PC-3 (cell line): ENCODE measurements around the gene SPATA33. TPM values are rescaled to one million over a fixed set of nuclear protein-coding genes. Genes with fewer than 3 reads are reported as not detected.

Source experiments
- ATAC-seq: fragments of 200-7000 bp; cut with Tn5 transposase; 2 replicates; pipeline ENCODE4 v1.9.1; 2020; ENCODE audit warnings: mild to moderate bottlenecking, moderate library complexity
- BruUV-seq: library from RNA; stranded (reverse); fragments of 400-500 nt; replicated peaks from 2 replicates; lab custom pipeline; 2021; lab: Mats Ljungman, UMichigan
- CTCF ChIA-PET: fragments of 300-600 bp; sonication (Branson Sonifier 250); formaldehyde crosslinking; loops from one replicate; lab custom pipeline; 2022; ENCODE audit warnings: antibody characterized with exemption; lab: Charles Lee
- POLR2A ChIA-PET: fragments of 300-600 bp; sonication (Branson Sonifier 250); formaldehyde crosslinking; loops from one replicate; lab custom pipeline; 2022; ENCODE audit warnings: antibody characterized with exemption; ENCODE audit not compliant: unreplicated experiment; lab: Charles Lee
- DNase-seq: peaks from one replicate; pipeline ENCODE4 v3.0.0-alpha.2; 2015
- H2AFZ ChIP-seq: fragments of 300-600 bp; sonication (generic); 2 replicates; pipeline ENCODE4 v1.6.0; 2016; ENCODE audit warnings: antibody characterized with exemption, low read length
- H3F3A ChIP-seq: fragments of 300-600 bp; sonication (generic); one replicate; pipeline ENCODE4 v1.6.0; 2017; ENCODE audit warnings: antibody characterized with exemption, low read length, control low read depth, mild to moderate bottlenecking; ENCODE audit not compliant: unreplicated experiment
- H3K27ac ChIP-seq: fragments of 300-600 bp; sonication (generic); 2 replicates; pipeline ENCODE4 v1.5.1; 2016; ENCODE audit warnings: mild to moderate bottlenecking, low read length
- H3K27me3 ChIP-seq: fragments of 300-600 bp; sonication (generic); 2 replicates; pipeline ENCODE4 v1.6.1; 2016; ENCODE audit warnings: low read length, mixed read lengths
- H3K36me3 ChIP-seq: fragments of 300-600 bp; sonication (generic); 2 replicates; pipeline ENCODE4 v1.6.1; 2016; ENCODE audit warnings: low read depth, mixed run types, low read length, mixed read lengths
- H3K4me1 ChIP-seq: fragments of 300-600 bp; sonication (generic); 2 replicates; pipeline ENCODE4 v1.5.1; 2016; ENCODE audit warnings: low read length; ENCODE audit not compliant: insufficient read depth
- H3K4me2 ChIP-seq: fragments of 300-600 bp; sonication (generic); 2 replicates; pipeline ENCODE4 v1.6.0; 2016; ENCODE audit warnings: low read length
- H3K4me3 ChIP-seq: fragments of 300-600 bp; sonication (generic); 2 replicates; pipeline ENCODE4 v1.5.1; 2016; ENCODE audit warnings: mild to moderate bottlenecking, low read length, mixed read lengths
- H3K79me2 ChIP-seq: fragments of 300-600 bp; sonication (generic); 2 replicates; pipeline ENCODE4 v1.6.1; 2017; ENCODE audit warnings: low read length, mixed read lengths
- H3K9ac ChIP-seq: fragments of 300-600 bp; sonication (generic); 2 replicates; pipeline ENCODE4 v1.6.0; 2016; ENCODE audit warnings: mild to moderate bottlenecking, low read length
- H3K9me2 ChIP-seq: fragments of 300-600 bp; sonication (generic); replicated peaks from 2 replicates; pipeline ENCODE4 v1.6.1; 2016; ENCODE audit warnings: mixed run types, low read length, mixed read lengths
- H3K9me3 ChIP-seq: fragments of 300-600 bp; sonication (generic); 2 replicates; pipeline ENCODE4 v1.6.1; 2016; ENCODE audit warnings: low read length, mixed read lengths
- H4K20me1 ChIP-seq: fragments of 300-600 bp; sonication (generic); 2 replicates; pipeline ENCODE4 v1.6.1; 2016; ENCODE audit warnings: low read length, mixed read lengths
- EZH2 ChIP-seq: fragments of 300-600 bp; sonication (generic); IDR thresholded peaks from one replicate; pipeline ENCODE4 v1.6.1; 2017; ENCODE audit warnings: antibody characterized with exemption, mild to moderate bottlenecking, low read length; ENCODE audit not compliant: unreplicated experiment
- EZH2phosphoT487 ChIP-seq: fragments of 300-600 bp; sonication (generic); IDR thresholded peaks from 2 replicates; pipeline ENCODE4 v1.6.1; 2018; ENCODE audit warnings: mild to moderate bottlenecking, antibody characterized with exemption, low read length, borderline replicate concordance
- intact Hi-C: fragments of 100-400 bp; cut with micrococcal nuclease; formaldehyde crosslinking; loops from 2 replicates; pipeline ENCODE4 v1.9.0; 2023
- total RNA-seq: library from RNA; depleted of rRNA; stranded (reverse); fragments of >200 nt; gene quantifications from 2 replicates; pipeline ENCODE4 v1.2.3, GENCODE V29; 2014
- TF ChIP-seq, protein P1 (sequence below): fragments of 300-600 bp; sonication (generic); conservative IDR thresholded peaks from 2 replicates; pipeline ENCODE4 v1.5.1; 2017; ENCODE audit warnings: antibody characterized with exemption, low read depth, mild to moderate bottlenecking, low read length

SPATA33 gene
- total RNA-seq, 1 experiment from 2014 or later: 7.9 TPM

DNA sequence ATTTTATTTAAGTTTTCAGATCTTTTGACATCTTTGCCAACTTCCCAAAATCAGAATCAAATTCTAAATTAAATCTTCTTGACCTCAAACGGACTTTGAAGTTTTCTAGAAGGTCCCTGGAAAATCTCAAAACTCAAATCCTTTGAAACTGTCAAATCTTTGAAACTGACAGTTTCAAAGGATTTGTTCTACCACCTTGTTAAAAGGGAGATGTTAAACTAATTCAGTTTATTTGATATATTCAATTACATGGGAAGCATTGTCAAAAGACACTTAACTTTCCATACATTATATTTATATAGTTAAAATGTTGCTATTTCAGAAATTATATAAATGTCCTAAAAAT lies 47.6 kb upstream of the SPATA33 start:
- H3K4me3 ChIP-seq: no peak overlapping the region
- ChIA-PET POLR2A (no interaction called here), CTCF (no interaction called here)
- no peaks in the 10 kb centered on the region for H3K27me3 ChIP-seq
- no peaks in the 10 kb centered on the region for H3F3A ChIP-seq
- H3K9ac ChIP-seq: no peak overlapping the region
- H3K79me2 ChIP-seq: no peaks in the 10 kb centered on the region
- DNase-seq: no peak
- no peak for ATAC-seq
- H2AFZ ChIP-seq: no peak overlapping the region
- no peaks in the 10 kb centered on the region for H4K20me1 ChIP-seq
- H3K4me1 ChIP-seq: no peaks in the 10 kb centered on the region
- H3K9me3 ChIP-seq: no peaks in the 10 kb centered on the region
- H3K27ac ChIP-seq: no peak overlapping the region
- no peaks in the 10 kb centered on the region for H3K36me3 ChIP-seq
- TF ChIP-seq, protein P1, sequence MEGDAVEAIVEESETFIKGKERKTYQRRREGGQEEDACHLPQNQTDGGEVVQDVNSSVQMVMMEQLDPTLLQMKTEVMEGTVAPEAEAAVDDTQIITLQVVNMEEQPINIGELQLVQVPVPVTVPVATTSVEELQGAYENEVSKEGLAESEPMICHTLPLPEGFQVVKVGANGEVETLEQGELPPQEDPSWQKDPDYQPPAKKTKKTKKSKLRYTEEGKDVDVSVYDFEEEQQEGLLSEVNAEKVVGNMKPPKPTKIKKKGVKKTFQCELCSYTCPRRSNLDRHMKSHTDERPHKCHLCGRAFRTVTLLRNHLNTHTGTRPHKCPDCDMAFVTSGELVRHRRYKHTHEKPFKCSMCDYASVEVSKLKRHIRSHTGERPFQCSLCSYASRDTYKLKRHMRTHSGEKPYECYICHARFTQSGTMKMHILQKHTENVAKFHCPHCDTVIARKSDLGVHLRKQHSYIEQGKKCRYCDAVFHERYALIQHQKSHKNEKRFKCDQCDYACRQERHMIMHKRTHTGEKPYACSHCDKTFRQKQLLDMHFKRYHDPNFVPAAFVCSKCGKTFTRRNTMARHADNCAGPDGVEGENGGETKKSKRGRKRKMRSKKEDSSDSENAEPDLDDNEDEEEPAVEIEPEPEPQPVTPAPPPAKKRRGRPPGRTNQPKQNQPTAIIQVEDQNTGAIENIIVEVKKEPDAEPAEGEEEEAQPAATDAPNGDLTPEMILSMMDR: no peak
- TF ChIP-seq EZH2 (no peak), EZH2phosphoT487 (no peak)
- BruUV-seq: no TSS peak
- H3K9me2 ChIP-seq: no peaks in the 10 kb centered on the region
- intact Hi-C loops: no loop called here
- H3K4me2 ChIP-seq: no peak overlapping the region

DNA sequence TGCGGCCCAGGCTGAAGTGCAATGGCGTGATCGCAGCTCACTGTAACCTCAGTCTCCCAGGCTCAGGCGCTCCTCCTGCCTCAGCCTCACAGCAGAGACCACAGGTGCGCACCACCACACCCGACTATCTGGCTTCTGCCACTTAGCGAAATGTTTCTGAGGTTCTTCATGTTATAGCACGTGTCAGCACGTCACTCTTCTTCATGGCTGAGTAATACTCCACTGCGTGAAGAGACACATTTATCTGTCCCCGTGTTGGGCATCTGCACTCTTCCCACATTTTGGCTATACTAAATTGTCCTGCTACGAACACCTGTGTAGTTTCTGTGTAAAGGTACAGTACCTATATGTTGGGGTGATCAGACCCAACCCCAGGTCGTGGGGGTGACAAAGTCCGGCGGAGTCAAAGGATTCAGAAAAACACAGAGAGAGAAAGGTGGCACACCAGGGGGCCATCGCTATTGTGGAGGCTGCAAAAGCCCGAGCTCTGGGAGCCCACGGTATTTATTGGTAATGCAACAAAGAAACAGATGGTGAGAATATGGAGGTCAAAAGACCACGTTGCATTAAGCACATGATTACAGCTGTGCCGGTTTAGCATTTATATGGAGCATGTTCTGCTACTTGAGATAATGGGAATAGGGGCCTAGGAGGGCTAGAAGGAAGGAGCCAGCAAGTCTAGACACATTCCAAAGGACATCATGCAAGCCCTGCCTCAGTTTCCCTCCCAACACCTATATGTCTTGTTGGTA lies 45.0 kb upstream of the SPATA33 start:
- POLR2A ChIA-PET: no interaction called here
- Histone ChIP-seq H3K4me1 (no peaks in the 10 kb centered on the region), H3K9me2 (no peaks in the 10 kb centered on the region), H3K79me2 (no peaks in the 10 kb centered on the region), H3K27ac (no peak overlapping the region), H3K4me3 (no peak overlapping the region), H4K20me1 (no peaks in the 10 kb centered on the region), H3F3A (no peaks in the 10 kb centered on the region), H2AFZ (no peak overlapping the region), H3K27me3 (no peaks in the 10 kb centered on the region), H3K36me3 (no peaks in the 10 kb centered on the region), H3K4me2 (no peak overlapping the region), H3K9ac (no peak overlapping the region), H3K9me3 (no peaks in the 10 kb centered on the region)
- intact Hi-C loops: no loop called here
- no peak for DNase-seq
- no TSS peak for BruUV-seq
- CTCF ChIA-PET: no interaction called here
- ATAC-seq: no peak
- TF ChIP-seq EZH2phosphoT487 (no peak), EZH2 (no peak)
- TF ChIP-seq, protein P1: no peak

DNA sequence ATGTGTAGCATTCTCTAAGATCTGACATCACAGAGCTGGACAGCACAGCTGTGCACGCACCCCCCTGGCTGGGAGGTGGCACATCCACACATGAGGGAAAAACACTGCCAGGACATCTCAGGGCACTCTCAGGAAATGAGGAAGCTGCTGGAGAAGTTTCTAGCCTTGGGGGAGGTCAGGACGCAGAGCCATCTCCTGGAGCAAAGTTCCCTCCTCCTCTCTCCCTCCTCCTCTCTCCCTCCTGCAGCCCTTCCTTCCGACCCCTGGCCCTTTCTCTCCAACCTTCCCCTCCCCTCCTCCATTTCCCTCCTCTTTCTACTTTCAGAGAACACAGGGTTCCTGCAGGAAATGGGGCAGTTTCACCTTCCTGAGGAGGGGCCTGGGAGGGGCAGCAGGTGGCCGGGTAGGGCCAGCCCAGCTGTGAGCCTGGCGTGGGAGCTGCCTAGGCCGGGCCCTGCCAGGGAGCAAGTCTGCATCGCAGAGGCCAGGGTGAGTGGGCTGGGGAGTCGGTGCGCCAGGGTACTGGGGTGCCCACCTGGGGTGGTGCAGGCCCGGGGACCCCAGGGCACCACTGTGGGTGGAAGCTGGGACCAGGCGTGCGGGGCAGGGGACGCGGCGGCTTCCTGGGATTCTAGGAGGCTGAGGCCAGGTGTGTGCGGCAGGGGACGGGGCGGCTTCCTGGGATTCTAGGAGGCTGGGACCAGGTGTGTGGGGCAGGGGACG lies 44.2 kb upstream of the SPATA33 start, which contains the start of gene DPEP1:
Gene DPEP1 (plus strand): TSS at position 412 of the 723 bp plus-strand sequence. CDS start 16,769 bp downstream, outside the sequence.
- Histone ChIP-seq H3K9me3 (no peaks in the 10 kb centered on the region), H3K4me2 (no peak within 1 kb of the TSS), H3K36me3 (no peaks in the 10 kb centered on the region), H3K79me2 (no peaks in the 10 kb centered on the region), H3K4me3 (no peak within 1 kb of the TSS), H3K4me1 (no peaks in the 10 kb centered on the region), H3K27me3 (no peaks in the 10 kb centered on the region), H3K9me2 (no peaks in the 10 kb centered on the region), H3K9ac (no peak within 1 kb of the TSS), H3F3A (no peaks in the 10 kb centered on the region), H2AFZ (no peak within 1 kb of the TSS), H3K27ac (no peak within 1 kb of the TSS), H4K20me1 (no peaks in the 10 kb centered on the region)
- intact Hi-C loops: no loop called here
- ChIA-PET CTCF (no interaction called here), POLR2A (no interaction called here)
- no peak for DNase-seq
- ATAC-seq: no peak; the same call in 1 of the 2 replicates
- TF ChIP-seq EZH2phosphoT487 (no peak), EZH2 (no peak)
- TF ChIP-seq, protein P1: no peak
- BruUV-seq: no TSS peak
